HUES48 (cell line): Measurements from ENCODE around the gene NPY2R.

Experiments used
- H3K27ac ChIP-seq: one replicate; pipeline ENCODE4 v1.7.0; 2013; ENCODE audit warnings: low read depth, low read length, inconsistent platforms
- H3K27me3 ChIP-seq: 2 replicates; pipeline ENCODE4 v1.6.1; 2013; ENCODE audit warnings: mild to moderate bottlenecking, low read length; ENCODE audit not compliant: control insufficient read depth, insufficient read depth
- H3K36me3 ChIP-seq: 2 replicates; pipeline ENCODE4 v1.6.1; 2013; ENCODE audit warnings: low read length; ENCODE audit not compliant: control insufficient read depth, insufficient read depth
- H3K4me1 ChIP-seq: 2 replicates; pipeline ENCODE4 v1.6.1; 2013; ENCODE audit warnings: mild to moderate bottlenecking, low read length; ENCODE audit not compliant: control insufficient read depth, insufficient read depth
- H3K4me3 ChIP-seq: 2 replicates; pipeline ENCODE4 v1.5.1; 2013; ENCODE audit warnings: mild to moderate bottlenecking, low read depth, low read length
- H3K9ac ChIP-seq: 2 replicates; pipeline ENCODE4 v1.6.1; 2013; ENCODE audit warnings: mild to moderate bottlenecking, low read depth, low read length, moderate library complexity
- H3K9me3 ChIP-seq: 2 replicates; pipeline ENCODE4 v1.6.1; 2013; ENCODE audit warnings: low read length; ENCODE audit not compliant: control insufficient read depth, insufficient read depth

Gene NPY2R

GRCh38 chr4:155249016-155249566, 40.7 kb downstream of the NPY2R start:
- Histone ChIP-seq H3K4me1 (peaks cover 13% of the 10 kb centered on the region; the same call in 1 of the 2 replicates), H3K36me3 (no peaks in the 10 kb centered on the region), H3K27me3 (no peaks in the 10 kb centered on the region), H3K9ac (no peak overlapping the region), H3K4me3 (no peak overlapping the region), H3K9me3 (no peaks in the 10 kb centered on the region), H3K27ac (no peak overlapping the region)

DNA sequence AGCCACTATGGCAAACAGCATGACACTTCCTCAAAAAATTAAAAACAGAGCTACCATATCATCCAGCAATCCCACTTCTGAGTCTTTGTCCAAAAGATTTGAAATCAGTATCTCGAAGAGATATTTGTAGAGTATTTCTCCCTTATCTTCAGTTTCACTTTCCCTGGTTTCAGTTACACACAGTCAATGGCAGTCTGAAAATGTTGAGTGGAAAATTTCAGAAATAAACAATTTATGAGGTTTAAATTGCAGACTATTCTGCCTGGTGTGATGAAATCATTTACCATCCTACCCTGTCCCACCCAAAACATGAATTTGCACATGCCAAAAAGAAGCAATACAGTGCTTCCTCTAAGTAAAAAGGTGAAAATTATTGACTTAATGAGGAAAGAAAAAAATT, 43.9 kb downstream of the NPY2R start:
- Histone ChIP-seq H3K27me3 (no peaks in the 10 kb centered on the region), H3K9ac (no peak overlapping the region), H3K4me3 (no peak overlapping the region), H3K27ac (no peak overlapping the region), H3K36me3 (no peaks in the 10 kb centered on the region), H3K9me3 (no peaks in the 10 kb centered on the region), H3K4me1 (peaks cover 13% of the 10 kb centered on the region; the same call in 1 of the 2 replicates)

GRCh38 chr4:155263480-155263879, 55.0 kb downstream of the NPY2R start:
- Histone ChIP-seq H3K9me3 (no peaks in the 10 kb centered on the region), H3K9ac (no peak overlapping the region), H3K36me3 (no peaks in the 10 kb centered on the region), H3K4me1 (no peaks in the 10 kb centered on the region), H3K4me3 (no peak overlapping the region), H3K27me3 (no peaks in the 10 kb centered on the region), H3K27ac (no peak overlapping the region)

DNA sequence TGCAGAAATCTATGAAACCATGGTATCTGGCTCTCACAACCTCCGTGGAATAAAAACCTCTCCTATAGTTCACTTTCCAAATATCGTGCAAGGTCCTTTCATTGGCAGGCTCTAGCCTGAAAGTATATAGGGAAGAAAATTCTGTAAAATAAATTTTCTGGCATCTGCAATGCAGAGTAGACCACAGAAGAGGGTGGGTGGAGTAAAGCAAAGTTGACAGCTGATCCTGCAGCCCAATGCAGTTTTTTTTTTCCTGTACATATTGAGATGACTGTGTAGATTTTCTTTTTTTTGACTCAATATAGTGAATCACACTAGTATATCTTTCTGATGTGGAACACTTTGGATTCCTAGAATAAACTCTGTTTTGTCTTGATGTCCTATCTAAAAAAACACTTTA, 56.7 kb downstream of the NPY2R start:
- Histone ChIP-seq H3K9me3 (no peaks in the 10 kb centered on the region), H3K27me3 (no peaks in the 10 kb centered on the region), H3K9ac (no peak overlapping the region), H3K27ac (no peak overlapping the region), H3K4me1 (no peaks in the 10 kb centered on the region), H3K36me3 (no peaks in the 10 kb centered on the region), H3K4me3 (no peak overlapping the region)
